ENCODE results near the gene FLVCR2. TPM values are rescaled to one million over a fixed set of nuclear protein-coding genes. Genes with fewer than 3 reads are reported as not detected.
A peak's percentile ranks its signal among the peaks of the same experiment; 100 is the strongest.

The FLVCR2 gene
- total RNA-seq, 1 donor from 2014 or later, result 3.2 TPM

- Histone ChIP-seq H3K4me1 (peaks cover 44% of the 10 kb centered on the region), H3K27ac (replicated peaks) (peak overlapping the region; percentile 87), H3K9me3 (replicated peaks) (peaks cover 4% of the 10 kb centered on the region), H3K4me3 (peak overlapping the region; percentile 73), H3K27me3 (ENCODE audit: low read depth) (no peaks in the 10 kb centered on the region), H3K36me3 (no peaks in the 10 kb centered on the region)
- intact Hi-C loops (cut with micrococcal nuclease), result loop anchor here (2.0 kb wide), 1 partner anchor 76 kb away; no protein-coding TSS in a partner anchor
- no peak for DNase-seq
- TF ChIP-seq CTCF (IDR thresholded peaks at IDR 0.05; ENCODE audit: borderline replicate concordance), result peak; percentile 39
These were observed 442 bp downstream of the FLVCR2 start for GRCh38 chr14:75578786-75579337.

GRCh38 chr14:75579338-75579864, 981 bp downstream of the FLVCR2 start:
- H3K27me3 ChIP-seq (ENCODE audit: low read depth), result no peaks in the 10 kb centered on the region
- H3K27ac ChIP-seq (replicated peaks), result peak overlapping the region; percentile 87
- peaks cover 2% of the 10 kb centered on the region for H3K9me3 ChIP-seq (replicated peaks)
- H3K36me3 ChIP-seq, result no peaks in the 10 kb centered on the region
- DNase-seq, result no peak
- peak overlapping the region; percentile 73 for H3K4me3 ChIP-seq
- intact Hi-C loops (cut with micrococcal nuclease), result loop anchor here (2.0 kb wide), 1 partner anchor 75 kb away; no protein-coding TSS in a partner anchor
- H3K4me1 ChIP-seq, result peaks cover 44% of the 10 kb centered on the region
- TF ChIP-seq CTCF (IDR thresholded peaks at IDR 0.05; ENCODE audit: borderline replicate concordance), result no peak

- Histone ChIP-seq H3K4me3 (peak overlapping the region; percentile 73), H3K4me1 (peaks cover 44% of the 10 kb centered on the region), H3K27ac (replicated peaks) (no peak overlapping the region), H3K27me3 (ENCODE audit: low read depth) (no peaks in the 10 kb centered on the region), H3K36me3 (no peaks in the 10 kb centered on the region), H3K9me3 (replicated peaks) (no peaks in the 10 kb centered on the region)
- DNase-seq, result peak; percentile 31
- TF ChIP-seq CTCF (IDR thresholded peaks at IDR 0.05; ENCODE audit: borderline replicate concordance), result no peak
- intact Hi-C loops (cut with micrococcal nuclease), result loop anchor here (2.0 kb wide), 1 partner anchor 75 kb away; no protein-coding TSS in a partner anchor
These were observed 1.5 kb downstream of the FLVCR2 start for GRCh38 chr14:75579882-75580281.

GRCh38 chr14:75587388-75587787, 9.0 kb downstream of the FLVCR2 start:
- Histone ChIP-seq H3K4me3 (no peak overlapping the region), H3K27ac (replicated peaks) (no peak overlapping the region), H3K9me3 (replicated peaks) (no peaks in the 10 kb centered on the region), H3K4me1 (peaks cover 10% of the 10 kb centered on the region), H3K27me3 (ENCODE audit: low read depth) (no peaks in the 10 kb centered on the region), H3K36me3 (no peaks in the 10 kb centered on the region)
- no peak for TF ChIP-seq CTCF (IDR thresholded peaks at IDR 0.05; ENCODE audit: borderline replicate concordance)
- no peak for DNase-seq
- intact Hi-C loops (cut with micrococcal nuclease), result no loop called here

- no peak overlapping the region for H3K4me3 ChIP-seq
- peaks cover 22% of the 10 kb centered on the region for H3K4me1 ChIP-seq
- H3K9me3 ChIP-seq (replicated peaks), result no peaks in the 10 kb centered on the region
- intact Hi-C loops (cut with micrococcal nuclease), result no loop called here
- TF ChIP-seq CTCF (IDR thresholded peaks at IDR 0.05; ENCODE audit: borderline replicate concordance), result no peak
- H3K36me3 ChIP-seq, result no peaks in the 10 kb centered on the region
- no peaks in the 10 kb centered on the region for H3K27me3 ChIP-seq (ENCODE audit: low read depth)
- no peak for DNase-seq
- no peak overlapping the region for H3K27ac ChIP-seq (replicated peaks)
These were observed 11.5 kb downstream of the FLVCR2 start for GRCh38 chr14:75589931-75590330.
